Measurements from ENCODE around the gene PAN2. TPM values are rescaled to one million over a fixed set of nuclear protein-coding genes. Genes with fewer than 3 reads are reported as not detected.
A peak's percentile ranks its signal among the peaks of the same experiment; 100 is the strongest.
"Not testable (repeated sequence)": the region's sequence is repeated elsewhere in the genome, so short reads cannot be mapped to it uniquely, and the experiment has no call there.

The PAN2 gene
- total RNA-seq, 2 experiments from 2014 or later: 82.7 to 85.4 TPM

- Mint-ChIP-seq H3K36me3 (ENCODE audit: low read depth) (peaks cover 28% of the 10 kb centered on the region), H3K4me3 (no peak overlapping the region), H3K9me3 (no peaks in the 10 kb centered on the region), H3K4me1 (ENCODE audit: low read depth) (peaks cover 2% of the 10 kb centered on the region), H3K27ac (peak overlapping the region; percentile 2), H3K27me3 (ENCODE audit: low read depth) (no peaks in the 10 kb centered on the region)
- DNase-seq: no peak
- intact Hi-C loops (cut with micrococcal nuclease): no loop called here
- CTCF ChIA-PET: no interaction called here
Measured at GRCh38 chr12:56282579-56282978, 51.2 kb downstream of the PAN2 start.

DNA sequence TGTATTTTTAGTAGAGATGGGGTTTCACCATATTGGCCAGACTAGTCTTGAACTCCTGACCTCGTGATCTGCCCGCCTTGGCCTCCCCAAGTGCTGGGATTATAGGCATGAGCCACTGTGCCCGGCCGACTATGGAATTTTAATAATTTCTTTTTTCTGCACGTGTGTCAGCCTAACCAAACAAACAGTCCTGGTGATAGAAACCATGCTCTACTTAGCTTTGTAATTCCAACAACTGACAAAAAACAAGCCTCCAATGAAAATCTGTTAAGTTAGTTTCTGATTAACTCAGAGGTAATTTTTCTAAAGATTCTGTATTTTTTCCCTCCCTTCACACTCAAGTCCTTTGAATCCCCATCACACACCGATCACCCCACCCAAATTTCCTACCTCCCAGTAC is 51.8 kb downstream of the PAN2 start:
- peak overlapping the region; percentile 2 for H3K27ac Mint-ChIP-seq
- H3K4me1 Mint-ChIP-seq (ENCODE audit: low read depth): peaks cover 2% of the 10 kb centered on the region
- CTCF ChIA-PET: no interaction called here
- no peak overlapping the region for H3K4me3 Mint-ChIP-seq
- H3K9me3 Mint-ChIP-seq: no peaks in the 10 kb centered on the region
- no peaks in the 10 kb centered on the region for H3K27me3 Mint-ChIP-seq (ENCODE audit: low read depth)
- DNase-seq: no peak
- H3K36me3 Mint-ChIP-seq (ENCODE audit: low read depth): peaks cover 28% of the 10 kb centered on the region
- intact Hi-C loops (cut with micrococcal nuclease): no loop called here

DNA sequence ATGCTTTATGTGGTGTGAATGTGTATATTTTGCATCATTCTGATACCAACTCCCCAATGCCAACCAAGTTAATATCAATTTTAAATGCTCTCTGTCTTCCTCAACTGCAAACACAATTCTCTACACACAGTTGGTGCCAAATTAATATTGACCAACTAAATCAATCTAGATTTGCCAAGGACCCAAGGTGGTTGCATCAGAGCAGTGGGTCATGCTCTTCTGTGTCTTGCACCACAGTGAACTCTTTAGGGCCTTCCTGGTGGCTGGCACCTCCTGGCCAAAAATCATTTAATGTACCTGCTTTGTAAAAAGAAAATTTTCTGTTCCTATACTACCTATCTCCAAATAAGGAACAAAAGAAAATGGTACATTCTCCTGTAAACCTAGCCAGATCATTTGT is 53.0 kb downstream of the PAN2 start:
- intact Hi-C loops (cut with micrococcal nuclease): no loop called here
- no peaks in the 10 kb centered on the region for H3K9me3 Mint-ChIP-seq
- DNase-seq: no peak
- H3K4me3 Mint-ChIP-seq: no peak overlapping the region
- CTCF ChIA-PET: no interaction called here
- H3K27me3 Mint-ChIP-seq (ENCODE audit: low read depth): no peaks in the 10 kb centered on the region
- peak overlapping the region; percentile 11 for H3K27ac Mint-ChIP-seq
- peaks cover 2% of the 10 kb centered on the region for H3K4me1 Mint-ChIP-seq (ENCODE audit: low read depth)
- H3K36me3 Mint-ChIP-seq (ENCODE audit: low read depth): peaks cover 30% of the 10 kb centered on the region

GRCh38 chr12:56278905-56279304 is 54.9 kb downstream of the PAN2 start:
- Mint-ChIP-seq H3K4me3 (no peak overlapping the region), H3K27ac (no peak overlapping the region), H3K4me1 (ENCODE audit: low read depth) (peaks cover 2% of the 10 kb centered on the region), H3K9me3 (no peaks in the 10 kb centered on the region), H3K36me3 (ENCODE audit: low read depth) (peaks cover 36% of the 10 kb centered on the region), H3K27me3 (ENCODE audit: low read depth) (no peaks in the 10 kb centered on the region)
- intact Hi-C loops (cut with micrococcal nuclease): no loop called here
- no peak for DNase-seq
- CTCF ChIA-PET: interaction anchor here (1.0 to 1.1 kb wide), 2 partner anchors 37 to 103 kb away, joined by 3 read pairs; no protein-coding TSS in a partner anchor

GRCh38 chr12:56274299-56274698 is 59.5 kb downstream of the PAN2 start:
- Mint-ChIP-seq H3K4me3 (no peak overlapping the region), H3K27ac (no peak overlapping the region), H3K9me3 (no peaks in the 10 kb centered on the region), H3K4me1 (ENCODE audit: low read depth) (no peaks in the 10 kb centered on the region), H3K36me3 (ENCODE audit: low read depth) (peaks cover 26% of the 10 kb centered on the region), H3K27me3 (ENCODE audit: low read depth) (no peaks in the 10 kb centered on the region)
- CTCF ChIA-PET: interaction anchor here (0.7 kb wide), 1 partner anchor 42 kb away, joined by 4 read pairs; the partner anchor contains the start of gene CNPY2
- intact Hi-C loops (cut with micrococcal nuclease): no loop called here
- no peak for DNase-seq

DNA sequence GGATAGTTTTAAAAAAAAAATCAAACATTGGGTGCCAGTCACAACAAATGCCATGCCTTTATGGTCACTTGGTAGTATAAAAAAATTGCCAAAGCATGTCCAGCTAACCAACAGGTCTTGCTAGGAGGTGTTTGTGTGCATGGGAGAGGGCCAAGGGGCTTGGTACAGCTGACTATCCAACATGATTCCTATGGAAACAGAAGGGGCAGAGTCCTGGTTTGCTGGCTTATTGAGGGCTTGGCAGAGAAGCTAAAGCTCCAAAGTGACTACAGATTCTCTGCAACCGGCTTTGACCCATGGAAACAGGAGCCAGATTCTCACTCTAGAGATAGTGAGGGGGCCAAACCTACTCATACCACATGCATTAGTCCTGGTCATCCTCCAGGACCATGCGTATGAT is 61.3 kb downstream of the PAN2 start:
- CTCF ChIA-PET: interaction anchor here (0.6 to 0.7 kb wide), 2 partner anchors 38 to 149 kb away, joined by 3 read pairs; no protein-coding TSS in a partner anchor
- H3K4me1 Mint-ChIP-seq (ENCODE audit: low read depth); intact Hi-C loops (cut with micrococcal nuclease); H3K27me3 Mint-ChIP-seq (ENCODE audit: low read depth); H3K4me3 Mint-ChIP-seq; H3K9me3 Mint-ChIP-seq; DNase-seq; H3K27ac Mint-ChIP-seq: not testable (repeated sequence)
- H3K36me3 Mint-ChIP-seq (ENCODE audit: low read depth): peaks cover 22% of the 10 kb centered on the region

DNA sequence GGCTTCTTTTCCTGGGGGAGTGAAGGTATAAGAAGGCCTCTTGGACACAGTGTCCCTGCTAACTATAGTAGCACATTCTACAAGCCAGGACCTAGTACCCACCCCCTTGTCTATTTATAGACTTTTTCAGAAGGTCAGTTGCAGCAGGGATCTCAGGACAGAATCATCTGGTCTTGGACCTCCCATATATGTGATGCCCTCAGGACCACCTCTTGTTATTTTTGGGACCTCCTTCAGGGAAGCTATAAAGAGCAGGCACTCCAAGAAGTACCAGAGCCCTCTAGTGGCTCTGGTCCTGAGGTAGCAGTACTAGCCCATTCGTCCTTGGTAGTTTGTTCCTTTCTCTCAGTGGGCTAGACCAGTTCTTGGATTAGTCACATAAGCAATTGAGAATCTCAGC is 62.8 kb downstream of the PAN2 start:
- CTCF ChIA-PET: interaction anchor here (0.9 kb wide), 1 partner anchor 13 kb away, joined by 4 read pairs; no protein-coding TSS in a partner anchor
- Mint-ChIP-seq H3K9me3 (no peaks in the 10 kb centered on the region), H3K4me1 (ENCODE audit: low read depth) (peaks cover 14% of the 10 kb centered on the region), H3K36me3 (ENCODE audit: low read depth) (peaks cover 20% of the 10 kb centered on the region), H3K27ac (no peak overlapping the region), H3K27me3 (ENCODE audit: low read depth) (no peaks in the 10 kb centered on the region), H3K4me3 (no peak overlapping the region)
- DNase-seq: no peak
- intact Hi-C loops (cut with micrococcal nuclease): no loop called here

- CTCF ChIA-PET: interaction anchor here (1.4 to 4.5 kb wide), 7 partner anchors 8 to 197 kb away, joined by 3 to 22 read pairs (median 5); partner anchors contain the start of genes ANKRD52 and SMARCC2
- H3K4me1 Mint-ChIP-seq (ENCODE audit: low read depth): peaks cover 16% of the 10 kb centered on the region
- intact Hi-C loops (cut with micrococcal nuclease): loop anchor here (1.0 to 2.0 kb wide), 2 partner anchors 75 to 201 kb away; partner anchors contain the start of gene SPRYD4
- H3K27me3 Mint-ChIP-seq (ENCODE audit: low read depth): no peaks in the 10 kb centered on the region
- peaks cover 5% of the 10 kb centered on the region for H3K36me3 Mint-ChIP-seq (ENCODE audit: low read depth)
- H3K27ac Mint-ChIP-seq: no peak overlapping the region
- peak overlapping the region; percentile 89 for H3K4me3 Mint-ChIP-seq
- no peak for DNase-seq
- H3K9me3 Mint-ChIP-seq: no peaks in the 10 kb centered on the region
Measured at GRCh38 chr12:56267443-56268071, 66.2 kb downstream of the PAN2 start.

- peak; percentile 90 for DNase-seq
- peak within 1 kb of the TSS; percentile 81 for H3K27ac Mint-ChIP-seq
- H3K9me3 Mint-ChIP-seq: no peaks in the 10 kb centered on the region
- H3K36me3 Mint-ChIP-seq (ENCODE audit: low read depth): peaks cover 4% of the 10 kb centered on the region
- no peaks in the 10 kb centered on the region for H3K27me3 Mint-ChIP-seq (ENCODE audit: low read depth)
- H3K4me1 Mint-ChIP-seq (ENCODE audit: low read depth): peaks cover 16% of the 10 kb centered on the region
- intact Hi-C loops (cut with micrococcal nuclease): loop anchor here (1.0 to 2.0 kb wide), 4 partner anchors 9 to 201 kb away; partner anchors contain the start of genes ANKRD52 and SPRYD4
- H3K4me3 Mint-ChIP-seq: peak within 1 kb of the TSS; percentile 89
- CTCF ChIA-PET: interaction anchor here (0.6 to 4.5 kb wide), 13 partner anchors 9 to 197 kb away, joined by 3 to 22 read pairs (median 4); partner anchors contain the start of genes ANKRD52, RNF41 and SMARCC2
Measured at GRCh38 chr12:56266693-56267442, 66.9 kb downstream of the PAN2 start, which contains the start of gene COQ10A. Gene COQ10A (plus strand): TSS chr12:56266942. CDS start chr12:56267119, 177 bp downstream.

Other genes with a start within 250 kb of the PAN2 start
- 100 to 1,000 TPM; 398 to 411 TPM for gene PA2G4, start 229.4 kb downstream of the PAN2 start, total RNA-seq
- gene RPL41, start 217.4 kb downstream of the PAN2 start, total RNA-seq: 1,000 to 10,000 TPM; 5,971 to 6,299 TPM
- 1 to 10 TPM; 6.4 to 6.6 TPM for gene ZC3H10, start 215.7 kb downstream of the PAN2 start, total RNA-seq
- 10 to 100 TPM; 87.4 to 88.9 TPM for gene ESYT1, start 205.7 kb downstream of the PAN2 start, total RNA-seq
- gene MYL6B, start 181.4 kb downstream of the PAN2 start, total RNA-seq: 10 to 100 TPM; 49.2 to 57.5 TPM
- gene MYL6, start 175.6 kb downstream of the PAN2 start, total RNA-seq: 100 to 1,000 TPM; 841 to 868 TPM
- 10 to 100 TPM; 75.8 to 79.0 TPM for gene SMARCC2, start 144.5 kb downstream of the PAN2 start, total RNA-seq
- gene RNF41, start 112.1 kb downstream of the PAN2 start, total RNA-seq: 10 to 100 TPM; 26.0 TPM
- gene NABP2, start 109.7 kb downstream of the PAN2 start, total RNA-seq: 10 to 100 TPM; 57.4 to 59.0 TPM
- gene SLC39A5, start 103.9 kb downstream of the PAN2 start, total RNA-seq: 1 to 10 TPM in 1 of 2 experiments, under 1 TPM in 1; 0.98 to 1.8 TPM
- gene ANKRD52, start 75.6 kb downstream of the PAN2 start, total RNA-seq: 10 to 100 TPM; 23.6 to 25.6 TPM
- 1 to 10 TPM; 3.5 to 6.1 TPM for gene COQ10A, start 67.1 kb downstream of the PAN2 start, total RNA-seq
- 100 to 1,000 TPM; 330 to 336 TPM for gene CS, start 33.7 kb downstream of the PAN2 start, total RNA-seq
- 10 to 100 TPM; 47.5 to 57.3 TPM for gene CNPY2, start 18.0 kb downstream of the PAN2 start, total RNA-seq
- gene IL23A, start 4.9 kb upstream of the PAN2 start, total RNA-seq: 10 to 100 TPM in 1 of 2 experiments, 1 to 10 TPM in 1; 9.0 to 12.6 TPM
- gene STAT2, start 26.1 kb upstream of the PAN2 start, total RNA-seq: 100 to 1,000 TPM; 109 to 119 TPM
- not detected for gene APOF, start 28.9 kb upstream of the PAN2 start, total RNA-seq
- 10 to 100 TPM; 69.9 to 70.8 TPM for gene TIMELESS, start 115.4 kb upstream of the PAN2 start, total RNA-seq
- gene MIP, start 120.7 kb upstream of the PAN2 start, total RNA-seq: not detected
- gene SPRYD4, start 134.6 kb upstream of the PAN2 start, total RNA-seq: 1 to 10 TPM; 2.2 TPM
- 1 to 10 TPM; 4.6 to 5.5 TPM for gene GLS2, start 154.2 kb upstream of the PAN2 start, total RNA-seq
- 1 to 10 TPM; 2.5 to 5.1 TPM for gene RBMS2, start 187.8 kb upstream of the PAN2 start, total RNA-seq

All from activated naive CD4-positive, alpha-beta T cell treated with anti-CD3 and anti-CD28 coated beads for 36 hours (primary cell).